ENCODE results near the gene TMPRSS4.

The TMPRSS4 gene

DNA sequence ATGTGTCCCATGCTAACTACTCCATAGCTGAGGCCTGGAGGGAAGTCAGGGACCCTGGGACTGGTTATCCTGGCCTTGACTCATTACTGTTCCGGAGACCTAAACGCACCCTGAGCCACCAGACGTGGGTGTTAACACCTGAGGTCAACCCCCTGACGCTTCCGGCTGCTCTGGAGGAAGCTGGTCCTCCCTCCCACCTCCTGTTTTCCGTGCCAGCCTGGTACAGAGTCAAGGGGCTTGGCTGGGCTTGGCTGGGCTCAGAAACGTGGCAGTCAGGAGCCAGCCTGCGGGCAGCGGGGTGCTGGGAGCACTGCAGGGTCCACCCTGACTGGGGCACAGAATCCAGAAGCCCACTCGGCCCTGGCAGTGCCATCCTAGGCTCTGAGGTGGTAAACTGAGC lies 2.6 kb downstream of the TMPRSS4 start:
- no peak for DNase-seq (ENCODE audit: low read depth, low spot score)

DNA sequence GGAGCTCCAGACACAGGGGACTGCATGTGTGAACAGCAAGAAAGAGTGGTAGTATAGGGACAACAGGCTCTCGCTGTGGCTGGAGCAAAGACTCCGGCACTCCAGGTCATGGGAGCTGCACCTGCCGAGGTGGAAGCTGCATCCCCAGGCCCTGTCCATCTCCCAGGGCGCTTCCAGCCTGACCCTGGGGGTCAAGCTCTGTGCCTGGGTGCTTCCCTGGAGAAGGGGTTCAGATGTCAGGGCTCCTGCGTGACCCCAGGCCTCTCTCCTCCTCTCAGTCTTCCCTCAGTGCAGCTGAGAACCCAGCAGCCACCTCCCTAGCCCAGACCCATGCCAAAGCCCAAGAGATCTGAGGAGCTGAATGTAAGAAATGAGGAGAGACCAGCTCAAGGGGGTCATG lies 3.4 kb downstream of the TMPRSS4 start:
- DNase-seq (ENCODE audit: low read depth, low spot score), result no peak

- DNase-seq (ENCODE audit: low read depth, low spot score), result no peak
These were observed 4.5 kb downstream of the TMPRSS4 start for GRCh38 chr11:118081241-118081958.

DNA sequence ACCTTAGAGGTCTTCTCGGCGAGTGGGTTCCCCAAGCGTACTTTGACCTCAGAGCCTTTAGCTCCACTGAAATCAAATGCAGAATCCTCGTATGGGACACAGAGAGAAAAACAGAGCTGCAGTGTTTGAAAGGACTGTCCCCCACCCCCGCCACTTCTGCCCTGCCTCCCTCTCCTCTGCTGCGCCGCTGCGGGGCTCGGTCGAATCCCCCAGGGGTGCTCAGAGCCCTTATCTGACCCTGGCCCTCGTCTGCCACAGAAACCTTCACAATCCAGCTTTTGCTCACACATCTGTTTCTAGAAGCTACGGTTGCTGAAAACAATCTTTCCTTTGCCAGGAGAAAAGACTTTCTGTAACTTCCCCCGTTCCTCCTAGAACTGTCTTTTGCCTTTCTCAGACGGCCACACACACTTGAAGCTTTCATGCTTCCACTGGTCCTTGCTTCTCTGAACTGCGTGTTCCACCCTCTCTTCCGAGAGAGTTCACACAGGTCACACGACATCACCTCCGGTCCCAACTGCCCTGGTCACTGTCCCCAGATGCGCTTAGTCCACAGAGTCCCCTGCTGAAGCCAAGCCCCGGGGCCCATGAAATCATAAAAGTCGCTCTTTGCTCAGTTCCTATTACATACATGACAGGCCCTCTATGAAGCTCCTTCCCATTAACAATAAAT lies 6.1 kb downstream of the TMPRSS4 start:
- DNase-seq (ENCODE audit: low read depth, low spot score), result no peak

- no peak for DNase-seq (ENCODE audit: low read depth, low spot score)
These were observed 7.4 kb downstream of the TMPRSS4 start for GRCh38 chr11:118084247-118084646.

GRCh38 chr11:118084656-118085055 lies 7.8 kb downstream of the TMPRSS4 start:
- no peak for DNase-seq (ENCODE audit: low read depth, low spot score)

DNA sequence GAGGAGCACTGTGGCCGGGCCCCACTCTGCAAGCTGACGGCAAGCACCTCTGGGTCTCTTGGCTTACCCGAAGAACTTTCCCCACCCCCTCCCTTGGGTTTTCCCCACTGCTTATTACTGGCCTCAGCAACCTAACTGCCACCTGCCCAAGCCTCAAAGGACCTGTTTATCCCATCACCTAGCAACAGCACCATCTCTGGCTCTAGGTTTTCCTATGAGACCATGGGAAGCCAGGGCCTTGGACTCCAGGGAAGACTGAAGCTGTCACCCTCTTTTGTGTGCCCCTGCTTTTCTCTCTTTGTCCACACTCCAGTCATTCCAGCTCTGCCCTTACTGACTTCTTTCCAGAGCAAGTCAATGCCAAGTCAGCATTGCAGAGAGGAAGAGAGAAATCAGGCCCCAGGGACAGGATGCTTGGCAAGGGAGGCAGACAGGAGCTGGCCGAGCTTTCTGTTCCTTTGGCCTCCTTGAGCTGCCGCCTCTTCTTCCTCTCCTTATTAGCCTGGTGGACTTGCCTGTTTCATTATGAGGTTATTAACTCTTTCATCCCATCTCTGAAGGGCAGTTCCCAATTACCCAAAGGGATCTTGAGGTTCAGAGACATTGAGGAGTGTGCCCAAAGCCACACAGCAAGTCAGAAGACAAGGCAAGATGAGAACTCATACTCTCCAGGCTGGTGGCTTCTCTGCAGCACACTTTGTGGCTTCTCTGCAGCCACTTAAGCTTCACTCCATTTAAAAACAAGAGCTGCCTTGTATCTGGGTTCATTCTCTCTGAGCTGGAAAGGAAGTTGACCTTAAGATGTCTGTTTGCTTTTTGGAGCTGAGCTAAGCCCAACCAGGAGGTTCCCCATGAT lies 10.3 kb downstream of the TMPRSS4 start, which contains the start of gene SMIM35:
Gene SMIM35, minus strand, starts transcription at position 51 of the 856 bp plus-strand sequence. CDS start 206 bp downstream, outside the sequence.
- no peak for DNase-seq (ENCODE audit: low read depth, low spot score)

- DNase-seq (ENCODE audit: low read depth, low spot score), result no peak
These were observed 11.1 kb downstream of the TMPRSS4 start for GRCh38 chr11:118087931-118088330.

GRCh38 chr11:118088531-118088930 lies 11.7 kb downstream of the TMPRSS4 start:
- no peak for DNase-seq (ENCODE audit: low read depth, low spot score)

- DNase-seq (ENCODE audit: low read depth, low spot score), result no peak
These were observed 13.8 kb downstream of the TMPRSS4 start for GRCh38 chr11:118090545-118091162.

GRCh38 chr11:118091690-118092089 lies 14.8 kb downstream of the TMPRSS4 start:
- no peak for DNase-seq (ENCODE audit: low read depth, low spot score)

GRCh38 chr11:118092907-118093571 lies 16.2 kb downstream of the TMPRSS4 start:
- DNase-seq (ENCODE audit: low read depth, low spot score), result no peak

GRCh38 chr11:118095493-118095892 lies 18.6 kb downstream of the TMPRSS4 start:
- DNase-seq (ENCODE audit: low read depth, low spot score), result no peak

GRCh38 chr11:118095967-118096367 lies 19.1 kb downstream of the TMPRSS4 start:
- DNase-seq (ENCODE audit: low read depth, low spot score), result no peak

DNA sequence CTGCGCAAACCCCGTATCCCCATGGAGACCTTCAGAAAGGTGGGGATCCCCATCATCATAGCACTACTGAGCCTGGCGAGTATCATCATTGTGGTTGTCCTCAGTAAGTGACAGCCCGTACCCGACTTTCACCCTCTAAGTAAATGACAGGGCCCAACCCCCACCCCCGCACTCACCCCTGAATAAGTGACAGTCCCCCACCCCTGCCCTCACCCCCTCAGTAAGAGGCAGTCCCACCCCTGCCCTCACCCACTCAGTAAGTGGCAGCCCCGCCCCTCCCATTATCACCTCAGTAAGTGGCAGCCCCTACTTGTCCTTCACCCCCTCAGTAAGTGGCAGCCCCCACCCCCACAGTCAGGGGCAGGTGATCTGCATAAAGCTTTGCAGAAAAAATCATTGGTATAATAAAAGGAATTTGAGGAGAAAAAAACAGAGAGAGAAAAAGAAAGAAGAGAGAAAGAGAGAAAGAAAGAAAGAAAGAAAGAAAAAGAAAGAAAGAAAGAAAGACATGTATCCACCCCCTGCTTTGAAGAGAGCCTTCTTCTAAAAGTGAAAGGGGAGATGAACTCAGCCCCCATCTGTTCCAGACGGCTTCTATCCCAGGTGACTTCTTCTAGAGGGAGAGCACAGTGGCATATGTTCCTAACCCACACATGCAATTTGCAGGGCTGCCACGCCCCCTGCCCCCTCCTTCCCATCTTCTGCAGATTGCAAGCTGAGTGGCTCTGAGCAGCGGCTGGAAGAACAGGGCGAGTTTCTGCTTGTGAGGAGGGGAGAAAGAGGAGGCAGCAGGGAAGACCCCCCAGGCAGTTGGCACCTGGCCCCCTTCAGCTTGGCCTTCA lies 22.3 kb downstream of the TMPRSS4 start:
- DNase-seq (ENCODE audit: low read depth, low spot score), result no peak

DNA sequence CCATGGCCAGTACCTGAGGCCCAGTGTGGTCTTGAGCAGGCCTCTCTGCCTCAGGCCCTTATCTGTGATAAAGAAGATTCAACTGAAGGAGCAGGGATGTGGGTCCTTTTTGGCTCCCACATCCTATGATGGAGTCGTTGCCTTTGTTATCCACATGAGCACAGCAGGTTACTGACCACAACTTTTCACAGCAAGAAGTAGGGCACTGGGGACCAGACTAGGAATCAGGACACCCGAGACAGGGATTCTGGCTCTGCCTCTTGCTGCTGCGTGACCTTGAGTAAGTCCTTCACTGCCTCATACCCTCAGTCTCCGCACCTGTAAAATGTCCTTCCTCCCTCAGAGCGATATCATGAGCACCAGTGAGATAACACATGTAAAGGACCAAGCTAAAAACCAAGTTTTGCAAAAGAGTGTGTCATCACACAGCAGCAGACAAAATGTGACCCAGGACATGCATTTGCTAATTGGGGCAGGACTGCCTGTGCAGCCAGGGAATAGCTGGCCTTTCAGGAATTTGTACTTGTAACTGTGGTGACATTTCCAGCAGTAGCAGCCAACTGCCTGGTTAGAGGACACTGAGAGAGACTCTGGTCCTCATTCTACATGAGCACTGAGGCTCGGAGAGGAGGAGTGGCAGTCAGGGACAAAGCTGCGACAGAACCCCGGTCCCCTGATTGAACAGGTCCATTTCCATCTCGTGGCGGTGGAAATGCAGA lies 23.1 kb downstream of the TMPRSS4 start:
- DNase-seq (ENCODE audit: low read depth, low spot score), result no peak

DNA sequence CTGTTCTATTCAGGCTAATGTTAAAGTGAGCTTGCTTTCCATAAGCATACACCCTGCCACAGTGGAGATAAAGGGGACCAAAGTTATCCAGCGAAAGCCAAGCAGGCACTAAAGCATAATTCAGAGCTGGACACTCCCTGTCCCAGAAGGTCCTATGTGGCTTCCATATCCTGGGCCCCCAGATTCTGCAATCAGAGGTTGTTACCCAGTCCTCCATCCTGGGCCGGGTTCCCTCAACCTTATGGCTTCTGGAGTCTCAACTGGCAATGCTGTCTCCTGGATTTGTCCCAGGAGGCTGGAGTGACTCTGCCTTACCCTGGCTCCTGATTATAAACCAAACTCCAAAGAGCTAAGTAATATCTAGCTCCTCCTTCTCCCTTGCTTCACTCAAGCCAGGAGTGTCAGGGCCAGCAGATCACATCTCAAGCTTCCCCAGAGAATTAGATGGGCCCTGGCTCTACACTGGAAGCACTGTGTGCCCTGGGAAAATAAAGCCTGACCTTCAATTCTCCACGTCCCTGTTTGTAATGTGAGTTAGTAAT lies 23.9 kb downstream of the TMPRSS4 start:
- no peak for DNase-seq (ENCODE audit: low read depth, low spot score)

DNA sequence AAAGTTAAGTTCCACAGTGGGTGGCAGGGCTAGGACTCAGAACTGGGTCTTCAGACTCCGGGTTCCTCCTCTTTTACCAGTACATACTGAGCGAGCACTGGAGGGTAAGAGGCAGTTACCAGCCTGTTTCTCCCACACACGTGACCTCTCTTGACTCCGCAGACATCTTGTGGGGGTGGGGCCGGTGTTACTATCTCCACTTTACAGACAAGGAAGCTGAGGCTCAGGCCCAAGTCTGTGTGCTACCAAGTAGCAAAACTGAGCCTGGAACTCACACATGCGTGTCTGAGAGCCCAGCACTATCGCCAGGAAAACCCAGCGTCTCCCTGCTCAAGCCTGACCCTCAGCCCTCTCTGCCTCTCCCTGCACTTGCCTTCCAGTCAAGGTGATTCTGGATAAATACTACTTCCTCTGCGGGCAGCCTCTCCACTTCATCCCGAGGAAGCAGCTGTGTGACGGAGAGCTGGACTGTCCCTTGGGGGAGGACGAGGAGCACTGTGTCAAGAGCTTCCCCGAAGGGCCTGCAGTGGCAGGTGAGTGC lies 25.9 kb downstream of the TMPRSS4 start:
- no peak for DNase-seq (ENCODE audit: low read depth, low spot score)

- no peak for DNase-seq (ENCODE audit: low read depth, low spot score)
These were observed 27.6 kb downstream of the TMPRSS4 start for GRCh38 chr11:118104491-118104890.

All from activated naive CD8-positive, alpha-beta T cell treated with anti-CD3 and anti-CD28 coated beads, Interleukin-2, amount 50 U/mL, for 16 hours (primary cell).